Measurements from ENCODE around the gene CFHR3. TPM values are rescaled to one million over a fixed set of nuclear protein-coding genes. Genes with fewer than 3 reads are reported as not detected.
"Not testable (repeated sequence)": the region's sequence is repeated elsewhere in the genome, so short reads cannot be mapped to it uniquely, and the experiment has no call there.

The CFHR3 gene
- total RNA-seq (2014; rRNA removed; shearing (Covaris generic)): not detected in 2 replicates

- DNase-seq (ENCODE audit: low read depth): no peak
Measured at GRCh38 chr1:196774603-196775002, at the start of gene CFHR3. Gene CFHR3, plus strand, starts transcription at chr1:196774840. Its CDS starts 47 bp downstream, at chr1:196774887.

DNA sequence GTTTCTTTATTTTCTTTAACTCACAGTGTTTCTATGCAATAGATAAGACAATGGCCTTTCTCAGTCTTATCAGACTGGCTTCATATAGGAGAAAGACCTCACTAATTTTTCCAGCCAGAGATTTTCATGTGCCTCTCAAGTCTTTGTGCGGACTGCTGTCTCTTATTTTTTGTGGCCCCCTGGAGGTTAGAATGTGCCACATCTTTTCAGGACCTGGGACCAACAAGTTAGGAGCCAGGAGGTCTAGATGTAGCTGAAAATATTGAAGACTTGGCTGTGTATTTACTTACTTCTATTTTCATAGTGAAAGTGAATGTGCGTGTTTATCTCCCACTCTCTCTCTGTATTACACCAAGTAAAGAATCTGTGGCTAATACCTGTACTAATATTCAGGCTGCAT, 42.1 kb upstream of the CFHR3 start:
- no peak for DNase-seq (ENCODE audit: low read depth)

DNA sequence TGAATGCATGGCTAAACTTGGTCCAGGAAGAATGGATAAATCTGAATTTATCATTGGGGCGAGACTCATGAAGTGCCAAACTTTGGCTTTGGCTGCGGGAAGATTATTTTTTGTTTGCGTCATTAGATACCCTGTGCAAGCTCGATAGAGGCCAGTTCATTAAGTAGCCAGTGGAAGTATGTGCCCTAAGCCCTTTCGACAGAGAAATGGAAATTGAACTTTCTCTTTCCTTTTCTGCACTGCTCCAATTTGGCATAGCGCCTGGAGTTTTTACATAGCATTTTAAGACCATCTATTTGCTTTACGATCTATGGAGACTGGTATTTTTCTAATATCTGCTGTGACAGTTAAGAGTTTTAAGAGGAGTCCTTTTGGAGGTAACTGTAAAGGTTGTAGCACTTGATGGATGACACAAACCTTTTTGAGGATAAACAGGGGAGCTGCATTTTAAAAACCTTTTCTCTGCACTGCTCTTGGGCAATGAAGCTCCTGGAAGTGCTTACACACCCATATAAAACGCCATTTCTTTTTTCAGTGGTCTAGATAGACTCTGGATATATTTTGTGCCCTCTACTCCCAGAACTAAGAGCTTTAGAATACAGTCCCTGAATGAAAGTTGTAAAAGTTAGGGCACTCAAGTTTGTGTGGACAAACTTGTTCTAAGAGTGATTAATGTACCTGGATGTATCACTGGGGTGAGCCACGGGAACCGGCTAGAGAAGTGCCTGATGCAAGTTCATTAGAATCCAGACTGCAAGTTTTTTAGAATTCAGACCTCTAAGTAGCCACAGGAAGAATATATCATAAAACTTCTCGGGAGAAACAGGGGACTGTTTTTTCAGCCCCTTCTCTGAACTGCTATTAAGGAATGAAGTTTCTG, 41.3 kb upstream of the CFHR3 start:
- DNase-seq (ENCODE audit: low read depth): no peak

DNA sequence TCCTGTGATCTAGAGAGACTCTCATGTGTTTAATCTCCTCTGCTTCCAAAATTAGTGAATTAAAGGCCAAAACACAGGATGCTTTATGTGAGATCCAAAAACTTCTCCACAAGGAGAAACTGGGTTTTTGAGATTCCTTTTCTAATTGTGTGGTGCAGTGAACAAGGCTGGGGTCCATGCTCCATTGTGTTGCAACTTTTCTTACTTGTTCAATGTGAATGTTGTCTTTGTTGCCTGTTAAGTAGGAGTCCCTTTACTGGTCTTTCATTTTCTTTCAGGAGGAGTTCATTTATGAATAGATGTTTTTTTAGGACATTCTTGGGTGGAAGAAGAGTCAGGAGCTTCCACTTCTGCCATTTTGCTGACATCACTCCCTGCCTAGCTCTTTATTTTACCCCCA, 40.6 kb upstream of the CFHR3 start:
- no peak for DNase-seq (ENCODE audit: low read depth)

GRCh38 chr1:196734460-196734859, 40.2 kb upstream of the CFHR3 start:
- DNase-seq (ENCODE audit: low read depth): no peak

- no peak for DNase-seq (ENCODE audit: low read depth)
Measured at GRCh38 chr1:196738730-196739129, 35.9 kb upstream of the CFHR3 start.

- peak; percentile 33 for DNase-seq (ENCODE audit: low read depth)
Measured at GRCh38 chr1:196743244-196743643, 31.4 kb upstream of the CFHR3 start.

- DNase-seq (ENCODE audit: low read depth): not testable (repeated sequence)
Measured at GRCh38 chr1:196765019-196765740, 9.5 kb upstream of the CFHR3 start.

- DNase-seq (ENCODE audit: low read depth): not testable (repeated sequence)
Measured at GRCh38 chr1:196769823-196770222, 4.8 kb upstream of the CFHR3 start.

DNA sequence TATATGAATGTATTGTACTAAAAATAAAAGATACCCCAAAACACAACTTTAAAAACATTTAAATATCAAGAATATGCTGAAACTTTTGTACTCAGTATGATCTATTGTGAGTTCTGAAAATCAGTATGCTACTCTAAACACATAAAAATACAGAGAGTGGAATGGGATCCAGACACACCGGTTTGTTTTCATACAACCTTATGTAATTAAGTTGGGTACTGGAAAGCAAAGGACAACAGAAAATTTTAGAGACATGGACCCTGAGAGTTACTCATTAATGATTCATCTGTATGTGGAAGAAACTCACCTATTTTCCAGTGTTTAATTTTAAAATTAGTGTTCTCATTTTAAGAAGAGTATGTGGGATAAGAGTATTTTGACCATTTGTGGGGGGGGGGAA, 927 bp upstream of the CFHR3 start:
- no peak for DNase-seq (ENCODE audit: low read depth)

DNA sequence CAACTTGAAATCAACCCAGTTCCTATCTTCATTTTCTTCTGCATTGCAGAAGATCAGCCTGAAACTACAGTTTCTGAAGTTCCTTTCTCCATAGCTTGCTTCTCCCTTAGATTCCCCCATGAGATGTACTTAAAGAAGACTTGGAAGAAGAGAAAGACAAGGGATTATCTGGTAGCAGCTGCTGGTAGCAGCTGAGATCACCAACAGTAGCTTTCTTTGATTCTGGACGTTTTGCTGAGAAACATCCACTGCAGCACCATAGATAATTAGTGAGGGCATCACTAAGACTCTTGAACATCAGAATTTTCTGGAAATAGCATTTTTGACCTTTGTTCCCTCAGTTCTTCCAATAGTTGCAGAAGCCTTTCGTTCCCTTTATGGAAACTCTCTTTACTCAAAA, 465 bp upstream of the CFHR3 start:
- no peak for DNase-seq (ENCODE audit: low read depth)

- no peak for DNase-seq (ENCODE audit: low read depth)
Measured at GRCh38 chr1:196777603-196778002, 3.0 kb downstream of the CFHR3 start.

DNA sequence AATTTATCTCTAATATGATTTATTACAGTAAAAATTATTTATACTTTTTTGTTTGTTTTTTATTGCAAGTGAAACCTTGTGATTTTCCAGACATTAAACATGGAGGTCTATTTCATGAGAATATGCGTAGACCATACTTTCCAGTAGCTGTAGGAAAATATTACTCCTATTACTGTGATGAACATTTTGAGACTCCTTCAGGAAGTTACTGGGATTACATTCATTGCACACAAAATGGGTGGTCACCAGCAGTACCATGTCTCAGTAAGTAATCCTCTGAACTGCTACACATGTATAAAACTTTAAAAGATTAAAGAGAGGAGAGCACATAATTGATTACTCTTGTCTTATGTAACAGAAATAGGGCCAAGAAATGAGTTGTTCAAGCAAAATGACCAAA, 4.5 kb downstream of the CFHR3 start:
- DNase-seq (ENCODE audit: low read depth): peak; percentile 5

DNA sequence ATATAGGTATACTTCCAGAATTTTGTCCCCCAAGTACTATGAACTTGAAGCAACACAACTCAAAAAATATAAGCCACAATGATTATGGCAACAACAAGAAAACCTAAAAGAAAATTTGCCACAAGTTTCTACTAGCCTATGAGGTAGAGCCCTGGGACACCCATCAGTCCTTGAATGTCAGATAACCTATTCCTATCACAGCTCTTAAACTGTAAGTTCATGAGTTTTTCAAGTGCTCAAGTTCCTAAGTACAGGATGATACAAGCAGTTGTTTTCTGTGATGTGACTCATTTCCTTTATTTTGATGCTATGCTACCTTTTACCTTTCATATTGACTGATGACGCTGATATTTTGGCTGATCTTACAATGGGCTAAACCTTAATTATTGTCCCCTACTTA, 16.6 kb downstream of the CFHR3 start:
- not testable (repeated sequence) for DNase-seq (ENCODE audit: low read depth)

- not testable (repeated sequence) for DNase-seq (ENCODE audit: low read depth)
Measured at GRCh38 chr1:196794103-196794502, 19.5 kb downstream of the CFHR3 start.

GRCh38 chr1:196797891-196798290, 23.3 kb downstream of the CFHR3 start:
- DNase-seq (ENCODE audit: low read depth): no peak

DNA sequence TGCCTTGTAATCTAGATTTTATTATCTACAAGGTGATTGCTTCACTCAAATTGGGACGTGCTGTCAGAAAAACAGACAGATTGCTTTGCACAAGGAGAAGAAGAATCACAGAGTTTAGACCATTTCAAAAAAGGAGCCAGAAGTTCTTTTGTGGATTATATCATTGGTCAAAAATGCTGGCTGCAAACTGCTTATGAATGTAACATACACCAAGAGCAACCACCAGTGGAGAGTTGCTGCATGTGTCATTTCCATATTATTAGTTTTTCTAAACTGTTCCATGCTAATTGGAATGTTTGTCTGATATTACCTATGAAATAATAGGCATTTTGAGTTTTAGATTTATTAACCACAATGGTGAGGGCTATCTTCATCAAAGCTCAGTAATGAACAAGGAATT, 27.3 kb downstream of the CFHR3 start:
- not testable (repeated sequence) for DNase-seq (ENCODE audit: low read depth)

DNA sequence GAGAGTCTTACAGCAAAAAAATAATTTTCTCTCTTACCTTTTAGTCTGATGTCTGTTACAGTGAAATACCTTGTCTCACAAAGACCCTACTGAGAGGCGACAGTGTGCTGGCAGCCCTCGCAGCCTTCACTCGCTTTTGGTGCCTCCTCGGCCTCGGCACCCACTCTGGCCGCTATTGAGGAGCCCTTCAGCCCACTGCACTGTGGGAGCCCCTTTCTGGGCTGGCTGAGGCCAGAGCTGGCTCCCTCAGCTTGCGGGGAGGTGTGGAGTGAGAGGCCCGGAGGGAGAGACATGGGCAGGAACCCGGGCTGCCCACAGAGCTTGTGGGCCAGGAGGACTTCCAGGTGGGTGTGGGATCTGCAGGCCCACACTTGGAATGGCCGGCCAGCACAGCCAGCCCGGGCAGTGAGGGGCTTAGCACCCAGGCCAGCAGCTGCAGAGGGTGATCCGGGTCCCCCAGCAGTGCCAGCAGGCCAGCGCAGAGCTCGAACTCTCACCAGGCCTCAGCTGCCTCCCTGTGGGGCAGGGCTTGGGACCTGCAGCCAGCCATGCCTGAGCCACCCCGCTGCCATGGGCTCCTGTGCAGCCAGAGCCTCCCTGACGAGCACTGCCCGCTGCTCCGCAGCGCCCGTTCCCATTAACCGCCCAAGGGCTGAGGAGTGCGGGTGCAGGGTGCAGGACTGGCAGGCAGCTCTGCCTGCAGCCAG, 34.0 kb downstream of the CFHR3 start:
- no peak for DNase-seq (ENCODE audit: low read depth)

- DNase-seq (ENCODE audit: low read depth): not testable (repeated sequence)
Measured at GRCh38 chr1:196817442-196817841, 42.8 kb downstream of the CFHR3 start.

GRCh38 chr1:196819531-196819930, 44.9 kb downstream of the CFHR3 start, which contains the start of gene CFHR1:
Gene CFHR1, plus strand, starts transcription at chr1:196819731. Its CDS starts 114 bp downstream, at chr1:196819845.
- not testable (repeated sequence) for DNase-seq (ENCODE audit: low read depth)

- DNase-seq (ENCODE audit: low read depth): peak; percentile 12
Measured at GRCh38 chr1:196827860-196828259, 53.2 kb downstream of the CFHR3 start.

Measured in Daoy (cell line).